Stimulated activated CD4-positive, alpha-beta T cell treated with anti-CD3 and anti-CD28 coated beads, Interleukin-4, amount 100 ng/mL, for 4 hours (primary cell): ENCODE measurements around the gene CD82.

Experiments
- DNase-seq, 2 experiments: peaks; one replicate each; pipeline ENCODE4 v3.0.0-alpha.2; 2020

The CD82 gene

GRCh38 chr11:44561964-44562734, 3.3 kb upstream of the CD82 start:
- no peak for DNase-seq

- no peak for DNase-seq
These were observed 2.5 kb upstream of the CD82 start for GRCh38 chr11:44562845-44563460.

- DNase-seq, result no peak
These were observed 1.8 kb upstream of the CD82 start for GRCh38 chr11:44563711-44564110.

GRCh38 chr11:44564166-44564565, 1.3 kb upstream of the CD82 start:
- no peak for DNase-seq

- no peak for DNase-seq
These were observed 723 bp upstream of the CD82 start for GRCh38 chr11:44564670-44565210.

- DNase-seq, result no peak
These were observed 788 bp downstream of the CD82 start for GRCh38 chr11:44565953-44566949.

- DNase-seq, result peak in 1 of 2 experiments; percentile 70
These were observed 1.8 kb downstream of the CD82 start for GRCh38 chr11:44566952-44567875.

GRCh38 chr11:44567876-44568256, 2.4 kb downstream of the CD82 start:
- DNase-seq, result no peak

GRCh38 chr11:44568331-44568657, 2.8 kb downstream of the CD82 start:
- DNase-seq, result no peak

- DNase-seq, result peak; percentile 81 to 94
These were observed 3.4 kb downstream of the CD82 start for GRCh38 chr11:44568658-44569473.

- DNase-seq, result no peak
These were observed 5.1 kb downstream of the CD82 start for GRCh38 chr11:44570411-44571155.

GRCh38 chr11:44571871-44572270, 6.4 kb downstream of the CD82 start:
- DNase-seq, result no peak

GRCh38 chr11:44572436-44572835, 7.0 kb downstream of the CD82 start:
- no peak for DNase-seq

GRCh38 chr11:44572884-44573283, 7.4 kb downstream of the CD82 start:
- no peak for DNase-seq

GRCh38 chr11:44573333-44573732, 7.9 kb downstream of the CD82 start:
- DNase-seq, result peak in 1 of 2 experiments; percentile 50

- peak in 1 of 2 experiments; percentile 60 for DNase-seq
These were observed 9.3 kb downstream of the CD82 start for GRCh38 chr11:44574610-44575287.

- DNase-seq, result peak; percentile 57 to 78
These were observed 9.8 kb downstream of the CD82 start for GRCh38 chr11:44575288-44575672.

GRCh38 chr11:44575962-44576361, 10.5 kb downstream of the CD82 start:
- no peak for DNase-seq

GRCh38 chr11:44576656-44577055, 11.2 kb downstream of the CD82 start:
- DNase-seq, result no peak
